ENCODE results near the gene S100B.

DNA sequence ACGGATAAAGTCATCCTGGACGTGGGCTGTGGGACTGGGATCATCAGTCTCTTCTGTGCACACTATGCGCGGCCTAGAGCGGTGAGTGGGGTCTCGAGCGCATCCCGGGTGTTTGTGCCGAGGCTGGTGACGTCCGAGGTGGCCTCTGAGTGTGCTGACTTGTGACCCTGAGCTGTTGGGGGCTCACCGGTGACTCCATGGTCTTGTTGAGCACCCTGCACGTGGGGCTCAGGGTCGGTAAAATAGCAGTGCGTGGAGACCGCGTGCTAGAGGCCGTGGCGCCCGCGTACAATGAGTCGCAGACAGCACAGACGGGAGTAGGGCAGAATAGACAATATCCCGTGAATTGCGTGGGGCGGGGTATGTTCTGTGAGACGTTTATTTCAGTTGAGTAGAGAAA, 43.7 kb upstream of the S100B start:
- TF ChIP-seq, protein P1, sequence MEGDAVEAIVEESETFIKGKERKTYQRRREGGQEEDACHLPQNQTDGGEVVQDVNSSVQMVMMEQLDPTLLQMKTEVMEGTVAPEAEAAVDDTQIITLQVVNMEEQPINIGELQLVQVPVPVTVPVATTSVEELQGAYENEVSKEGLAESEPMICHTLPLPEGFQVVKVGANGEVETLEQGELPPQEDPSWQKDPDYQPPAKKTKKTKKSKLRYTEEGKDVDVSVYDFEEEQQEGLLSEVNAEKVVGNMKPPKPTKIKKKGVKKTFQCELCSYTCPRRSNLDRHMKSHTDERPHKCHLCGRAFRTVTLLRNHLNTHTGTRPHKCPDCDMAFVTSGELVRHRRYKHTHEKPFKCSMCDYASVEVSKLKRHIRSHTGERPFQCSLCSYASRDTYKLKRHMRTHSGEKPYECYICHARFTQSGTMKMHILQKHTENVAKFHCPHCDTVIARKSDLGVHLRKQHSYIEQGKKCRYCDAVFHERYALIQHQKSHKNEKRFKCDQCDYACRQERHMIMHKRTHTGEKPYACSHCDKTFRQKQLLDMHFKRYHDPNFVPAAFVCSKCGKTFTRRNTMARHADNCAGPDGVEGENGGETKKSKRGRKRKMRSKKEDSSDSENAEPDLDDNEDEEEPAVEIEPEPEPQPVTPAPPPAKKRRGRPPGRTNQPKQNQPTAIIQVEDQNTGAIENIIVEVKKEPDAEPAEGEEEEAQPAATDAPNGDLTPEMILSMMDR (IDR thresholded peaks at IDR 0.05; ENCODE audit: poor library complexity), result no peak
- no peak for TF ChIP-seq EZH2 (IDR thresholded peaks at IDR 0.05; ENCODE audit: borderline replicate concordance)

All from hepatocyte (in vitro differentiated cells).